Kidney epithelial cell (primary cell): Measurements from ENCODE around the gene FAM20C. TPM values are rescaled to one million over a fixed set of nuclear protein-coding genes. Genes with fewer than 3 reads are reported as not detected.

ENCODE experiments used
- DNase-seq: peaks from one replicate; pipeline ENCODE4 v3.0.0-alpha.2; 2010; ENCODE audit warnings: low read depth
- H3K27me3 ChIP-seq: 2 replicates; pipeline ENCODE4 v1.6.0; 2011; ENCODE audit warnings: low read length; ENCODE audit not compliant: control insufficient read depth, insufficient read depth
- H3K36me3 ChIP-seq: 2 replicates; pipeline ENCODE4 v1.5.1; 2011; ENCODE audit warnings: low read length; ENCODE audit not compliant: control insufficient read depth, insufficient read depth
- H3K4me3 ChIP-seq: 2 replicates; pipeline ENCODE4 v1.5.1; 2011; ENCODE audit warnings: low read depth, mild to moderate bottlenecking, control low read depth, low read length
- total RNA-seq: library from RNA; depleted of rRNA; stranded (reverse); fragments of >200 nt; gene quantifications from 2 replicates; pipeline ENCODE4 v1.2.3, GENCODE V29; 2015
- TF ChIP-seq, protein P1 (sequence below): IDR thresholded peaks from 2 replicates; pipeline ENCODE4 v1.5.1; 2011; ENCODE audit warnings: mild to moderate bottlenecking, moderate library complexity, low read length, control low read depth, inconsistent platforms; ENCODE audit not compliant: insufficient read depth, poor library complexity, severe bottlenecking

FAM20C gene
- total RNA-seq, 1 donor from 2014 or later: 39.1 TPM

DNA sequence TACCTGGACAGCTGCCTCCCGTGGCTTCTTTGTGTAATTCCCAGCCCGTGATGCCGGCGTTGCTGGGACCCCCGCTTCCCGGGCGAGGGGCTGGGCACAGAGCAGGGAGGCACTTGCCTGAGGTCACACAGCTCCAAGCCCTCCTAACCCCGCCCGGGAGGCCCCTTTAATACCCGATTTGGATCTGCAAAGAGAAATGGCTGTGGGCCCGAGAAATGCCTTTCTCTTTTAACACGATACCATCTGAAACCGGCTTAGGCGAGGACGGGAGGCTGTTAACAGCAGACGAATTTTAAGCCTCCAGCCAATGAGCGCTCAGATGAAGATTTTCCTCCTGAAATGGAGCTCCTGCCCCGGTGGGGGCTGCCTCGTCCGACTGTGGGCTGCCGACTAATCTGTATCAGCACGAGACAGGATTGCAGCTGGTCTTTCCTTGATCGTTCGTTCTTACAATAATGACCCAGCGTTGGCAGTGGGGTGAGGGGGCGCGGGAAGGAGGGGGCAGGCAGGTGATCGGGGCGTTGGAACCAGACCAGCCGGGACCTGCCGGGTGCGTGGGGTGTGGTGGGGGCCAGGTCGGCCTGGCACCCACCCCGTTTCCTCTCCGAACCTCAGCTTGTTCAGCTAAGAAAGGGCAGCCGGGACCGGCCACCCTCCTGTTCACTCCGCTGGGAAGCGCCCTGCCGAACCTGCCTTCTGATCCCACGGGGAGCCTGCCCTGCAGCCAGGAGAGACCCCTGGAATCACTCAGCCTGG is 61.4 kb downstream of the FAM20C start:
- TF ChIP-seq, protein P1, sequence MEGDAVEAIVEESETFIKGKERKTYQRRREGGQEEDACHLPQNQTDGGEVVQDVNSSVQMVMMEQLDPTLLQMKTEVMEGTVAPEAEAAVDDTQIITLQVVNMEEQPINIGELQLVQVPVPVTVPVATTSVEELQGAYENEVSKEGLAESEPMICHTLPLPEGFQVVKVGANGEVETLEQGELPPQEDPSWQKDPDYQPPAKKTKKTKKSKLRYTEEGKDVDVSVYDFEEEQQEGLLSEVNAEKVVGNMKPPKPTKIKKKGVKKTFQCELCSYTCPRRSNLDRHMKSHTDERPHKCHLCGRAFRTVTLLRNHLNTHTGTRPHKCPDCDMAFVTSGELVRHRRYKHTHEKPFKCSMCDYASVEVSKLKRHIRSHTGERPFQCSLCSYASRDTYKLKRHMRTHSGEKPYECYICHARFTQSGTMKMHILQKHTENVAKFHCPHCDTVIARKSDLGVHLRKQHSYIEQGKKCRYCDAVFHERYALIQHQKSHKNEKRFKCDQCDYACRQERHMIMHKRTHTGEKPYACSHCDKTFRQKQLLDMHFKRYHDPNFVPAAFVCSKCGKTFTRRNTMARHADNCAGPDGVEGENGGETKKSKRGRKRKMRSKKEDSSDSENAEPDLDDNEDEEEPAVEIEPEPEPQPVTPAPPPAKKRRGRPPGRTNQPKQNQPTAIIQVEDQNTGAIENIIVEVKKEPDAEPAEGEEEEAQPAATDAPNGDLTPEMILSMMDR: no peak
- no peak overlapping the region for H3K4me3 ChIP-seq
- no peaks in the 10 kb centered on the region for H3K36me3 ChIP-seq
- DNase-seq: no peak
- no peaks in the 10 kb centered on the region for H3K27me3 ChIP-seq

DNA sequence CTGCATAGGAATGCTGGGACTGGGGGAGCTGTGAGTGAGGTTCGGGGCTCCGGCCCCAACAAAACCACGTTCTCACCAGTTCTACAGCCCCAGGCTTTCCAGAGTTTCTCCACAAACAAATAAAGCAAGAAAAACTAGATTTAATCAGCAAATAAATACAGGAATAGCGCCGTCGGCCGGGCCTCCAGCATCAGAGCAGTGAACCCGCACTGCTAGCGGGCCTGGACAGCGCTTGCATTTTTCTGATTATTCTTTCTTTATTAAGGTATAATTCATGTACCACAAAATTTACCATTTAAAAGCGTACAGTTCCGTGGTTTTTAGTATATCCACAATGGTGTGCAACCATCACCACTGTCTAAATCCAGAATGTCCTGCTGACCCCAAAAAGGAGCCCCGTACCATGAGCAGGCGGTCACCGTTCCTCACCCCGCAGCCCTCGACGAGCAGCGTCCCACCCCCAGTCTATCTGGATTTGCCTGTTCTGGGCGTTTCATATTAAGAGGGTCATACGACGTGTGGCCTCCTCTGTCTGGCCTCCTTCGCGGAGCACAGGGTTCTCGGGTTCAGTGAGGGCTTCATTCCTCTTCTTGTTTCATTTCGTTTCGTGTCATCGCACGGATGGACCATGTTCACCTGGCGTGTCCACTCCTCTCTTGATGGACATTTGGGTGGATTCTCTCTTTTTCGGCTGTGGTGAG is 62.1 kb downstream of the FAM20C start:
- no peaks in the 10 kb centered on the region for H3K27me3 ChIP-seq
- no peak overlapping the region for H3K4me3 ChIP-seq
- no peak for DNase-seq
- TF ChIP-seq, protein P1: no peak
- no peaks in the 10 kb centered on the region for H3K36me3 ChIP-seq

DNA sequence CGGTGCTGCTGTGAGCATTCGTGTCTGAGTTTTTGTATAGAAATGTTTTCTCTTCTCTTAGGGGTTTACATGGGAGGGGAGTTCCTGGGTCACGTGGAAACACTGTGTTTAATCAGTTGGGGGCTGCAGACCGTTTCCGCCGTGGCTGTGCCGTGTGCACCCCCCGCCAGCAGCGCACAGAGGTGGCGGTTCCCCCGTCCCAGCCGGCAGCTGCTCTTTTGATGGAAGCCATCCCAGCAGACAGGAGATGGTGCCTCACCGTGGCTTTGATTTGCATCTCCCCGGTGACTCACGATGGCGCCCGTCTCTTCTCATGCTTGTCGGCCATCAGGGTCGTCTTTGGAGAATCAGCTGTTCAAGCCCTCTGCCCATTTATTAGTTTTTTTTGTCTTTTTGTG is 62.7 kb downstream of the FAM20C start:
- Histone ChIP-seq H3K36me3 (no peaks in the 10 kb centered on the region), H3K4me3 (no peak overlapping the region), H3K27me3 (no peaks in the 10 kb centered on the region)
- TF ChIP-seq, protein P1: no peak
- no peak for DNase-seq

DNA sequence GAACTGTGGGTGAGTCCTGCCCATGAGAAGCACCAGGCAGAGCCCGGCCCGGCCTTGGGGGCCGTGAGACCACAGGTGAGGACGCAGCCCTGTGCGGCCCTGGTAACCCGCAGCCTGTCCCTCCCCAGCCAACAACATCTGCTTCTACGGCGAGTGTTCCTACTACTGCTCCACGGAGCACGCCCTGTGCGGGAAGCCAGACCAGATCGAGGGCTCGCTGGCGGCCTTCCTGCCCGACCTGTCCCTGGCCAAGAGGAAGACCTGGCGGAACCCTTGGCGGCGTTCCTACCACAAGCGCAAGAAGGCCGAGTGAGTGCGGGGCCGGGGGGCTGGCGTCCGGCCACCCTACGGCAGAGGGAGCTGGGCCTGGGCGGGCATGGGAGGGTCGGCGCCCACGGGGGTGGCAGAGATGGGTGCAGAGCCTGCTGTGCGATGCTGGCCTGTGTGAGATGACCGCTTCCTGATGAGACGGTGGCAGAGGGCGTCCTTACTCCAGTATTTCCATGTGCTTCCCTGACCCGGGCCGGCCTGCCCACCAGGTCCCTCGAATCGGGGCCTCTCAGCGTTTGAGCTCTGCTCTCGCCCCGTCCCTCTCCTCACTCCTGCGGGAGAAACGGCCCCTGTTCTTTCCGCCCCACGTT is 63.5 kb downstream of the FAM20C start:
- Histone ChIP-seq H3K4me3 (no peak overlapping the region), H3K27me3 (no peaks in the 10 kb centered on the region), H3K36me3 (peaks cover 1% of the 10 kb centered on the region)
- no peak for DNase-seq
- TF ChIP-seq, protein P1: no peak

DNA sequence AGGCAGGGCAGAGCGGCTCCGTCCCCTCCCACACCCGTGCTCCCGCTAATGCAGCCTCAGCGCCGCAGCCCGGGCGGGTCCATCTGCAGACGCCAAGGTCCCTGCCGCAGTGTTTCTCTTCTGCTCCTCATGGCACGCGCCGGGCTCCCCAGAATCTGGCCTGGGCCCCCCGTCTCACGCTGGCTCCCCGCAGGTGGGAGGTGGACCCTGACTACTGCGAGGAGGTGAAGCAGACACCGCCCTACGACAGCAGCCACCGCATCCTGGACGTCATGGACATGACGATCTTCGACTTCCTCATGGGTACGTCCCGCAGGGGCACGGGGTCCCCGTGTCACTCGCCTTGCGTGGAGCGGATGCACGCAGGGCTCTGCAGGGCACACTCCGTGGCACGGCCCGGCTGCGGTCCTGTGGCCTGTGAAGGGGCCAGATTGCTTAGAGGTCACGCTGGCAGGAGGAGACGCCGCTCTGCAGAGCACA is 64.1 kb downstream of the FAM20C start:
- no peaks in the 10 kb centered on the region for H3K27me3 ChIP-seq
- no peak for DNase-seq
- H3K4me3 ChIP-seq: no peak overlapping the region
- H3K36me3 ChIP-seq: peaks cover 1% of the 10 kb centered on the region
- TF ChIP-seq, protein P1: no peak
